GM20431 (cell line): ENCODE measurements around the gene CNGB1.
"Not testable (repeated sequence)": the region's sequence is repeated elsewhere in the genome, so short reads cannot be mapped to it uniquely, and the experiment has no call there.

Experiments used
- in situ Hi-C: fragments of 300-500 bp; cut with MseI, MboI; formaldehyde crosslinking; loops from one replicate; pipeline ENCODE4 v1.15.0; 2020; ENCODE audit warnings: low sequenced_read_pairs; ENCODE audit not compliant: unreplicated experiment

CNGB1 gene

DNA sequence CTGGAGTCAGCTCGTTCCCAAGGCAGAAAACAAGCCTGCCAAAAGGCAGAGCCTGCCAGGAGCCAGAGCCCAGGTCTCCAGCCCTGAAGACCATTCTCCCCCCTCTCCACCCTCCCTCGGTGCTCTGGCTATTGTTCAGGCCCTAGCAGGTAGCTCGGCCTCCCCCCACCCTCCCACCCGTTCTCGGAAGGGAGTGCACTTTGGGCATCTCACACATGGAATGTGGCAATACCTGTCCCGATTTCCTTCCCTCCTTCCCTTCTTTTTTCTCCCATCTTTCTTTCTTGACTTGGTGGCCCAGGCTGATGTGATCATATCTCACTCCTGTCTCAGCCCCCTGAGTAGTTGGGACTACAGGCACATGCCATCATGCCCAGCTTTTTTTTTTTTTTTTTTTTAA lies 12.4 kb downstream of the CNGB1 start:
- in situ Hi-C loops = no loop called here

DNA sequence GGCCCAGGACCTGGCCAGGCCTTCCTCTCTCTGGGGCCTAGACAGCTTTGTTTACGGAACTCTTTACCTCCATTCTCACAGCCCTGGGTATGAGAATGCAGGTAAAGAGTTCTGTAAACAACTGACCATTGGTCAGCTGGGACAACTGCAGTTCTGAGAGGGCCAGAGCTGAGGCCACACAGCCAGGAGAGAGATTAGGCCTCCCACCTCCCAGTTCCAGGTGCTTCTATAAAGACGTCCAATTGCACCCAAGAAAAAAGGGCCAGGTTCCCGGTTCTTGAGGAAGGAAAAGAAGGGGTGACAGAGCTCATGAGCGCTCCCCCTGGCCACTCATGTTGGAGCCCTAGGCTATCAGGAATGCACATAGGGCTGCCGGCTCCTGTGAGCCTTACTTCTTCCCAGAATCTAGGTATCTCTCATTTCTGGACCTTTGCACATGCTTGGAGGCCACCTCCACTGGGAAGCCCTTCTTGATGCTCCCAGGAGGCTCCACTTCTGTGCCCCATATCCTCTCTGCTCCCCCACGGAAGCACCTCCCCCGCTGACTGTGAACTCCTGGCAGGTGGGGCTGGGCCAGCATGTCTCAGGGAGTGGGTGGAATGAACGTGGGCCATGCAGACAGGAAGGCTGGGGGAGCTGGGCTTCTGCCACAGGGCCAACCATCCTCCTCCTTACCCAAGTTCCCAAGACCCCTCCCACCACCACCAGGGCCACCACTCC lies 13.1 kb downstream of the CNGB1 start:
- in situ Hi-C loops = no loop called here

DNA sequence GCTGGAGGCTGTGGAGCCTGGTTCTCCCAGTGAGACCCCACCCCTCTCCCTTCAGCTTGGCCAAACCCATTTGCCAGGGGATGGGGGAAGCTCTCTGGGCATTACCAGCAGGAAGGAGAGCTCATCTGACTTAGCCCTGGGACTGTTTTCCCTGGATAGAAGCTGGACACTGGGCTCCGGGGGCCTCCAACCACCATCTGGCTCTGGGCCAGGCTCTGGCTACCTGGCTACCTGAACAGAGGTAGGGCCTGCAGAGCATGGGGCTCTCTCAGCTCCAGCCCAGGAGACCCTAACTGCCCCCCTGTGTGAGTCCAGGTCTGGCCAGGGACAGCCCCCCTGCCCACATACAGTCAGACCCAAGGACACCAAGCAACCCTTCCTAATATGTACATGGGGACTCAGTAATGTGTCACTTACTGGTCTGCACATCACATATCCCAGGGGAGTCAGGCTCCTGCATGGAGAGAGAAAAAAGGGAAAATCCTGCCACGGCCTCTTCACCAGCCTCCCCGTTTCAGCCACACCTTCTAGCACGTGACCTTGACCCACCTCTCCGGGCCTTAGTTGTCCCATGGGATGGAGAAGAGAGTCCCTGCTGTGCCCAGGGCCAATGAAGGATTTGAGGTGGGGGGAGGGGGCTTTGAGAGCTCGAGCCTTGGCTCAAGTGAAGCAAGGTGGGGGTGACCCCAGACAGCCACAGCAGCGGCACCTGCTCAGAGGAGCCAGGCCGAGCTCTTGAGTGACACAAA lies 13.8 kb downstream of the CNGB1 start:
- in situ Hi-C loops = no loop called here

DNA sequence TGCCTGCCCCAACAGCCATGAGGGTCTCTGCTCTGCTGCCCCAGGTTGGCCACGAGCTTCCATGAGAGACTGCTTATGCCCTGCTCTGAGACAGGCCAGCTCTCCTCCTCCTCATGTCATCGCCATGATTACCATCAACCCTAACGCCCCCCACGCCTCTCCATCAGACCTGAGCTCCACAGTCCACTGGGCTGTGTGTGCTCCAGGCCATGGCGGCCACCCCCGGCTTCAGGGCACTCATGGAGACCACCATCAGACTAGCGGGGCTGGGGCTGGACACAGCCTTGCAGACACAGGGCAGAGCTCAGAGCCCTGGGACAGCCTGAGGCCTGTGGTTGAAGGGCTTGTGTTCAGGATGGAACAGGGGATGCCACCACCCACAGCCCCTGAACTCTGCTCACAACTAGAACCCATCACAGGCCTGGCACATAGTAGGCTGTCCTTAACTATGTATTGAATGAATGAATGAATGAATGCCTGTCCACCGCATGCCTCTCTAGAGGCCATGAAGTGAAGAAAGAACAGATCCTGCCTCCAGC lies 14.6 kb downstream of the CNGB1 start:
- in situ Hi-C loops = no loop called here

DNA sequence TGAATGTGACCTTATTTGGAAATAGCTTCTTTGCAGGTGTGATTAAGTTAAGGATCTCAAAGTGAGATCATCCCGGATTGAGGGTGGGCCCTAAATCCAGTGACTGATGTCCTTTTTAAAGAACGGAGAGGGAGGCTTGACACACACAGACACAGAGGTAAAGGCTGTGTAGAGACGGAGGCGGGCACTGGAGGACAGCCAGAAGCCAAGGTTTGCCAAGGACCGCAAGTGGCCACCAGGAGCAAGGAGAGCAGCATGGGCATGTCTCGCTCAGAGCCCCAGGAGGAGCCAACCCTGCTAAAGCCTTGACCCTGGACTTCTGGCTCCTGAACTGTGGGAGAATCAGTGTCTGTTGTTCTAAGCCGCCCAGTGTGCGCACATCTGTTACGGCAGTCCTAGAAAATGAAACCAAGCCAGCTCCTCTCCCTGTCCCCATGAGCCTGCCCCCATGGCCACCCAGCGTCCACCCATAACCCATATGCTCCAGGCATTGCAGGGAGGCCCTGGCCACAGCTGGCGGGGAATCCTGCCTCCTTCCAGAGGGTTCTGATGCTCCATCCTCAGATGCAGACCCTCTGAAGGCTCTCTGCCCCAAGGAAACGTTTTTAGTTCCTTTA lies 15.2 kb downstream of the CNGB1 start:
- in situ Hi-C loops = no loop called here

DNA sequence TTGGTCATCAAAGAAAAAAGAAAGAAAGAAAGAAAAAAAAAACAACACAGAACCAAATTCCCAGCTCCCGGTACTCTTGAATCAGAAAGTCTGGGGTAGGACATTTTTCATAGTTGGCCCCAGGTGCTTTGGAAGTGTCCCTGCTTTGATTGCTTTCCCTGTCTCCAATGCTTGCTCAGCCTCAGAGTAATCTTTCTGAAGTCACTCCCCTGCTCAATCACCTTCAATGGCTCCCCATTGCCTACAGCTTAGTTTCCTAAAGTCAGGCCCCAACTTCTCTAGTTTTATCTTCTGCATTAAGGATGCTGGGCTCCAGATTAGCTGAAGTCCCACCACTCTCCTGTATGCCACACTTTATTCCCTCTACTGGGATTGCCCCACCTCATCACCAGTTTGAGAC lies 17.1 kb downstream of the CNGB1 start:
- in situ Hi-C loops = no loop called here

DNA sequence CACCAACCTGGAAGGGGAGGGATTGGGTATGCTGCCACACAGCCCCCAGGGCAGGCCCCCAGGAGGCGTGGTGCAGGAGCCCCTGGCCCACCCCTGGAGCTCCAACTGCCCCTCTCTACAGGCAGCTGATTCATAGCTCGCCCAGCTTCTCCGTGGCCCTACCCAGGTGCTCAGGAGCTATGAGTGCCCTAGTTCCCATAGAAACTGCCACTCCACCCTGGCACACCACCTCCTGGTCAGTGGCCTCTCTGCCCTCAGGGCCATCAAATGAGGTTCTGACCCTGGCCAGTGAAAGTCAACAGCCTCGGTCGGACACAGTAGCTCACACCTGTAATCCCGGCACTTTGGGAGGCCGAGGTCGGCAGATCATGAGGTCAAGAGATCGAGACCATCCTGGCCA lies 18.0 kb downstream of the CNGB1 start:
- in situ Hi-C loops = no loop called here

DNA sequence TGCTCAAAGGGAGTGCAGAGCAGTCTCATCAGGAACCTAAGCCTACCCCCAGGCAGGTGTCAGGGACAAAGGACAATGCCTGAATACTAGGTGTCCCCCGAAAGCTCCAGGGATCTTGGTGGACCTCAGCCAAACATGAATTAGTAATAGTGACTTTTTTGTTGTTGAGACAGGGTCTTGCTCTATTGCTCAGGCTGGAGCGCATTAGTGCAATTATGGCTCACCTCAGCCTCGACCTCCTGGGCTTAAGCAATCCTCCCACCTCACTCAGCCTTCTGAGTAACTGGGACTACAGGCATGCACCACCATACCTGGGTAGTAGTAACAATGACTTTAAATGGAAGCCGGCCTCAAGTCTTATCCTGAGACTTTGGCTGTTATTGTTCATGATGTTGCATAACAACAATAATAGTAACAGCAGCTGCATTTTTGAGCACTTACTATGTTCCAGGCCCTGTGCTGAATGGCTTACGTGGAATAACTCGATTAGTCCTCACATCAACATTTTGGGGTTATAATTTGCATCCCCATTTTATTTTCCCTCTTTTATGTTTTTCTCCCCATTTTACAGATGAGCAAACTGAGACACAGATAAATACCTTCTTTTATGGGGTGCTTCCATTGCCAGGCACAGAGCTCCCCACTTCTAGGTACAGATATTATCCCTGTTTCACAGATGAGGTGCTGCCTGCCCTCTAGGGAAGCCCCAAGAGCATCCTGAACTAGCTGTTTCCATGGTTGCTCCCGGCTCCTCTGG lies 19.5 kb downstream of the CNGB1 start:
- in situ Hi-C loops = no loop called here

DNA sequence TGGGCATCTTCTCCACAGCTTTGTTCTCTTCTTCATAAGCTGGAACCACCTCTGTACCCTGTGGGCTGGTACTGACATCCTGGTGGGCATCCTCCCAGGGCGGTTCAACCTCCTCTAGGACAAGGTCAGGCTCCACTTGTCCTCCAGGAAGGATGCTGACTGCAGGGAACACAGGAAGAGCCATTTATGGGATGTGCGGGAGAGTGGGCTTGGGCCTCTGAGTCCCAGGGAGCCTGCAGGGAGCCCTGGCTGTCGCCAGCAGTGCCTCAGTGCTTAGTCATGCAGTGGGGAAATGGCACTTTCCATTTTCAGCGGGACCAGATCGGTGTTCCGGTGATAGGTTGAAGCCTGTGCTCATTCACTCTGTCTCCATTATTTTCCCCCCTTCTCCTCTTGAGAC lies 20.5 kb downstream of the CNGB1 start:
- in situ Hi-C loops = no loop called here

DNA sequence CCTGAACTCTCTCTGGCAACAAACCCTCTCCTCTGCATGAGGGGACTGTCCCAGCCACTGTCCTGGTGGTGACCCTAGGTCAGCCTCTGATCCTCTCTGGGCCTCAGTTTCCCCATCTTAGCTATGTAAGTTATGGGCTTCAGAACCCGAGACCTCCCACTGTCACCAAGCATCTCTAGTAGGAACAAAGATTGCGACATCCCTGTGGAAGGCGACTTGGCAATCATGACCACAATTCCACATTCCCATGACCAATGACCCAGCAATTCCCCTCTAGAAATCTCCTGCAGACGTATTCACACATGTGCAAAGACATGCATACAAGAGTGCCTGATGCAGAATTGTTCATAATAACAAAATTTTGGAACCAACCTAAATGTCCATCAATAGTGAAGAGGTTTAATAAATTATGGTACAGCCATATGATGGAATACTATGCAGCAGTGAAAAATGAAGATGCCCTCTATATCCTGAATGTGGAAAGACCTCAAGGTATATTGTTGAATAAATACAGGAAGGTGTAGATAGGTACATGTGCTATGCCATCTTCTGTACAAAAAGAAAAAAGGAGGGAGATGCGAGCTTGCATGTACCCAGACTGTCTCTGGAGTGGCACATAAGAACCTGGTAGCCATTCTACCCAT lies 21.2 kb downstream of the CNGB1 start:
- in situ Hi-C loops = no loop called here

DNA sequence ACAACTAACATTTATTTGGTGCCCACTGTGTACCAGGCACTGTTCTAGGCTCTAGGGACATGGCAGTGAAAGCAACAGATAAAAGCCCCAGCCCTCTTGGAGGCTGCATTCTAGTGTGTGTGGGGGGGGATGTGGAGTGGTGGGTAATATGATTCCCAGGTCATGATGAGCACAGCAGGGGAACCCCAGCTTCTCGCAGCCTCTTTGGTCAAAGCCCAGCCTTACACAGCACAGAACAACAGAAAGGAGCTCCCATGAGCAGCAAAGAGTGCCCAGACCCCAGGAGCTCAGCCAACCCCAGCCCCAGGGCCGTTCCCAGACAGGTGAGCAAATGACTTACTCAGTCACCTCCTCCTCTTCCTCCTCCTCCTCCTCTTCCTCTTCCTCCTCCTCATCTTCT lies 21.9 kb downstream of the CNGB1 start:
- in situ Hi-C loops = no loop called here

DNA sequence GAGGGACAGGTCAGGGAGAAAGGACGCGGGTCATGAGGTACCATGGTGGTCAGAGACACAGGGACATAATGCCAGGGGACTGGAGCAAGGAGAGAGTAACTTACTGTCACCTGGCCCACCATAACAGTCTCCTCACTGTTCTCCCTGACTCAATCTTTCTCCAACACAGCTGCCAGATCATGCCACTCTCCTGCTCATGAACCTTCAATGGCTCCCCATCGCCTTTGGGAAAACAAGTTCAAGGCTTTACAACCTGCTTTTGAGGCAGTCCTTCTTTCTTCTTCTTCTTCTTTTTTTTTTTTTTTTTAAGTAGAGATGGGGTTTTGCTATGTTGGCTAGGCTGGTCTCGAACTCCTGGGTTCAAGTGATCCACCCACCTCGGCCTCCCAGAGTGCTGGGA lies 22.9 kb downstream of the CNGB1 start:
- in situ Hi-C loops = no loop called here

DNA sequence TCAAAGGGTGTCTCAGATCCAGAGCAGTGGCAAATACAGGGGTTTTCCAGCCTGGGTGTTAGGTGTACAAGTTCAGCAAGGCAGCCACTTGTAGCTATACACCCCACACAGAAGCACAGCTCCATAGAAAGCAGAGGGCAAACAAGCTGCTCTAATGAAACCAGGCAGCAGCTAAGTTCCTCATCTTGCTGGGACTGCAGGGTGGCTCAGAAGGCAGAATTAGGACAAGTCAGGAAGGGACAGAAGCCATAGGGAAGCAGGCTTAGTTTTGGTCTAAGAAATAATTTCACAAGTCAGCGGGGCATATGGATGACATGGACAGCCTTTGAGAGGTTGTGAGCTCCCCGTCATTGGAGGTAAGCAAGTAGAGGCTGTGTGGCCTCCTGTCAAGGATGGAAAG lies 23.7 kb downstream of the CNGB1 start:
- in situ Hi-C loops = no loop called here

DNA sequence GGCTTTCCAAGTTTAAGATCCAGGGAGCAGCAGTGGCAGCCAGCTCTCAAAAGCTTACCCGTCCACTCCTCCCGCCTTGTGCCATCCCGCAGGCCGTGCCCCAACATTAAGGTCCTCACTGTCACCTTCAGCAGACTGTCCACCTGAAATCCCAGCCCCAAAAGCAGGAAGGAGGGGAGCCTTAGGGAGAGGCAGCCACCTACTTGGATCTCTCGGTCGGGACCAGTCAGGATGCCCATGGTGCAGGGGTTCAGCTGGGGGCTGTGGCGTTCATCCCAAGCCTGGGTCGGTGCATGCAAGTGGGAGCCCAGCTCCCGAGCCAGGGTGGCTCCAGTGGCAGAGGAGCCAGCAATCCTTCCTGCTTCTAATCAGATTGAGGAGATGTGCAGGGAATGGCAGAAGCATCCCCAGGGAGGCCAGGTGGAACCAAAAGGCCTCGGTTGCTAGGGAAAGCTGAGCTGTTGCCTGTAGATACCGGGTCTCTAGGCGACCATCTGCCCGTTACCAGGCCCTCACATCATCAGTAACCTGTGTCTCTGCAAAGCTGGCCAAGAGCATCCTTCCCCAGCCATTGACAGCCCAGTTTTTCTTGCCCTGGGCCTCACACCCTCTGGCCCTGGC lies 24.6 kb downstream of the CNGB1 start:
- in situ Hi-C loops = no loop called here

DNA sequence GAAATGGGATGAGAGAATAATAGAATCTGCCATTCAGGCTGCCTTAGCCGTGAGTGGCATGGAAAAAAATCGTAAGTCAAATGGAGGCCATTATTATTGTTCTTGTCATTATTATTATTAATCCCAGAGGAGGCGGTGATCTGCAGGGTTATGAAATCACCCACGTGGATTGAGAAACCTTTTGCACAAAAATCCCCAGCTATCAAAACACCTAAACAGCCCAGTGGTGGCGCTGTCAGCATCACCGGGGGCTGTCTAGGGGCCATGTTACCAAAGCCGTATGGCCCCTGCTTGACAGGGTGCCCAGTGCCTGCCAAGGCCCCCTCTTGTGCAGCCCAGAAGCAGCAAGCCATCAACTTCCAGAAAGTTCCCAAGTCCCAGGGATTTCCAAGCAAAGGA lies 25.2 kb downstream of the CNGB1 start:
- in situ Hi-C loops = no loop called here

DNA sequence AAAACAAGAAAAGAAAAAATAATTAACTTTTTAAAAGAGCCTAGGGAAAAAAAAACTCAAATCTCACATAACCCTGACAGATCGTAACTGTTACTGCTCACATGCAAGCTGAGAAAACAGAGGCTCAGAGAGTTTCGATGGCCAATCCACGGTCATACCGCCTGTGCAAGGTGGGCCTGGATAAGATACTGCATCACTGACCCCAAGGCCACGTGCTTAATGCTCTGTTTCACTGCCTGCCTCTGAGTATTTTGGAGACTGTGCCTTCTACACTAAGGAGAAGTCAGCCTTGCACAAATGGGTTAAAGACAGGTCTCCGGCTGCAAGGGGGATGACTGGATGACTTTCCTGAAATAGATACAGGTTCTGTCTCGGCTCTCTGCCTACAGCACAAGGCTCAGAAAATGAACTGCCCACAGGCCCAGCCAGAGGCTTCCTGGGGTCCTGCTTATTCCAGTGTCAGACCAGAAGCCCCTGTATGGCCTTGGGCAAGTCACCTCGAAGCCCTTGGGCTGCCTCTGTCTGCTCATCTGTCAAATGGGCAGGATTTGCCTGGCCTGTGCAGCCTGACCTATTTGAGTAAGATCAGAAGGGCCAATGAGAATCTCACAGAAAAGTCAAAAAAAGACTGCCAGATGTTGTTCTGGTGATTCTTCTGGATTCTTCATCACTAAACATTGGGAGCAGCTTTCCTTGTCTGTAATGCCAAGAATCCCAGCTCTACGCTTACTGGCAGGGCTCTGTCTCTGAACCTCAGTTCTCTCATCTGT lies 25.8 kb downstream of the CNGB1 start:
- in situ Hi-C loops = no loop called here

DNA sequence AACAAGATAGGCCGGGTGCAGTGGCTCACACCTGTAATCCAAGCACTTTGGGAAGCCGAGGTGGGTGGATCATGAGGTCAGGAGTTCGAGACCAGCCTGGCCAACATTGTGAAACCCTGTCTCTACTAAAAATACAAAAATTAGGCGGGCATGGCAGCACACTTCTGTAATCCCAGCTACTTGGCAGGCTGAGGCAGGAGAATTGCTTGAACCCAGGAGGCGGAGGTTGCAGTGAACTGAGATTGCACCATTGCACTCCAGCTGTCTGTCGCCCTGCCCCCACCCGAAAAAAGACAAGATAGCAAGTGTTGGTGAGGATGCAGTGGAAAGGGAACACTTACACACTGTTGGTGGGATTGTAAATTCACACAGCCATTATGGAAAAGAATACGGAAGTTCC lies 27.5 kb downstream of the CNGB1 start:
- in situ Hi-C loops = not testable (repeated sequence)

DNA sequence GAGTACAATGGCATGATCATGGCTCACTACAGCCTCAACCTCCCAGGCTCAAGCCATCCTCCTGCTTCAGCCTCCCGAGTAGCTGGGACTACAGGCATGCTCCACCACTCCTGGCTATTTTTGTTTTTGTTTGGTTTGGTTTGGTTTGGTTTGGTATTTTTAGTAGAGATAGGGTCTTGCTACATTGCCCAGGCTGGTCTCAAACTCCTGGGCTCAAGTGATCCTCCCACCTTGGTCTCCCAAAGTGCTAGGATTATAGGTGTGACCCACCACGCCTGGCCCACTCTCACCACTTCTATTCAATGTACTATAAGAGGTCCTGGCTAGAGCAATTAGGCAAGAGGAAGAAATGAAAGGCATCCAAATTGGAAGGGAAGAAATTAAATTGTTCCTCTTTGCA lies 29.0 kb downstream of the CNGB1 start:
- in situ Hi-C loops = not testable (repeated sequence)
